Measurements from ENCODE around the gene LOXHD1.

DNA sequence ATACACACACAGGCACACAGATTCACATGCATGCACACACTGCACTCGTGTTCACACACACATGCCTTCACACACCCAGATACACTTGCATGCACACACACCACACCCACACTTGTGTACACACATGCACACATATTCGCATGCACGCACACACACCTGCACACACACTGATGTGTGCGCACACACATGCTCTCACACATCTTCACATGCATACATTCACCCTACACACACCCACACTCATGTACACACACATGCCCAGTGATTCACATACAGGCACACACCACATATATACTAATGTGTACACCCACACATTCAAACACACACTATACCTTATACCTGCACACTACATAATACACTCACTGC lies 181.6 kb downstream of the LOXHD1 start:
- TF ChIP-seq, protein P1, sequence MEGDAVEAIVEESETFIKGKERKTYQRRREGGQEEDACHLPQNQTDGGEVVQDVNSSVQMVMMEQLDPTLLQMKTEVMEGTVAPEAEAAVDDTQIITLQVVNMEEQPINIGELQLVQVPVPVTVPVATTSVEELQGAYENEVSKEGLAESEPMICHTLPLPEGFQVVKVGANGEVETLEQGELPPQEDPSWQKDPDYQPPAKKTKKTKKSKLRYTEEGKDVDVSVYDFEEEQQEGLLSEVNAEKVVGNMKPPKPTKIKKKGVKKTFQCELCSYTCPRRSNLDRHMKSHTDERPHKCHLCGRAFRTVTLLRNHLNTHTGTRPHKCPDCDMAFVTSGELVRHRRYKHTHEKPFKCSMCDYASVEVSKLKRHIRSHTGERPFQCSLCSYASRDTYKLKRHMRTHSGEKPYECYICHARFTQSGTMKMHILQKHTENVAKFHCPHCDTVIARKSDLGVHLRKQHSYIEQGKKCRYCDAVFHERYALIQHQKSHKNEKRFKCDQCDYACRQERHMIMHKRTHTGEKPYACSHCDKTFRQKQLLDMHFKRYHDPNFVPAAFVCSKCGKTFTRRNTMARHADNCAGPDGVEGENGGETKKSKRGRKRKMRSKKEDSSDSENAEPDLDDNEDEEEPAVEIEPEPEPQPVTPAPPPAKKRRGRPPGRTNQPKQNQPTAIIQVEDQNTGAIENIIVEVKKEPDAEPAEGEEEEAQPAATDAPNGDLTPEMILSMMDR (IDR thresholded peaks at IDR 0.05; ENCODE audit: low read length) = no peak
- no peak for TF ChIP-seq EZH2 (IDR thresholded peaks at IDR 0.05; ENCODE audit: borderline replicate concordance, low read length)
